Measurements from ENCODE around the gene CALN1. TPM values are rescaled to one million over a fixed set of nuclear protein-coding genes. Genes with fewer than 3 reads are reported as not detected.

CALN1 gene
- total RNA-seq, 1 donor, result not detected

- no peak overlapping the region for H3K4me3 ChIP-seq (ENCODE audit: low read depth, low read length)
- no peak for DNase-seq (ENCODE audit: low read depth)
- TF ChIP-seq, protein P1, sequence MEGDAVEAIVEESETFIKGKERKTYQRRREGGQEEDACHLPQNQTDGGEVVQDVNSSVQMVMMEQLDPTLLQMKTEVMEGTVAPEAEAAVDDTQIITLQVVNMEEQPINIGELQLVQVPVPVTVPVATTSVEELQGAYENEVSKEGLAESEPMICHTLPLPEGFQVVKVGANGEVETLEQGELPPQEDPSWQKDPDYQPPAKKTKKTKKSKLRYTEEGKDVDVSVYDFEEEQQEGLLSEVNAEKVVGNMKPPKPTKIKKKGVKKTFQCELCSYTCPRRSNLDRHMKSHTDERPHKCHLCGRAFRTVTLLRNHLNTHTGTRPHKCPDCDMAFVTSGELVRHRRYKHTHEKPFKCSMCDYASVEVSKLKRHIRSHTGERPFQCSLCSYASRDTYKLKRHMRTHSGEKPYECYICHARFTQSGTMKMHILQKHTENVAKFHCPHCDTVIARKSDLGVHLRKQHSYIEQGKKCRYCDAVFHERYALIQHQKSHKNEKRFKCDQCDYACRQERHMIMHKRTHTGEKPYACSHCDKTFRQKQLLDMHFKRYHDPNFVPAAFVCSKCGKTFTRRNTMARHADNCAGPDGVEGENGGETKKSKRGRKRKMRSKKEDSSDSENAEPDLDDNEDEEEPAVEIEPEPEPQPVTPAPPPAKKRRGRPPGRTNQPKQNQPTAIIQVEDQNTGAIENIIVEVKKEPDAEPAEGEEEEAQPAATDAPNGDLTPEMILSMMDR (IDR thresholded peaks at IDR 0.05; ENCODE audit: insufficient read depth, low read length), result no peak
These were observed 319.4 kb downstream of the CALN1 start for GRCh38 chr7:72092769-72093168.

GRCh38 chr7:72087926-72088325 is 324.2 kb downstream of the CALN1 start:
- DNase-seq (ENCODE audit: low read depth), result no peak
- TF ChIP-seq, protein P1 (IDR thresholded peaks at IDR 0.05; ENCODE audit: insufficient read depth, low read length), result no peak

DNA sequence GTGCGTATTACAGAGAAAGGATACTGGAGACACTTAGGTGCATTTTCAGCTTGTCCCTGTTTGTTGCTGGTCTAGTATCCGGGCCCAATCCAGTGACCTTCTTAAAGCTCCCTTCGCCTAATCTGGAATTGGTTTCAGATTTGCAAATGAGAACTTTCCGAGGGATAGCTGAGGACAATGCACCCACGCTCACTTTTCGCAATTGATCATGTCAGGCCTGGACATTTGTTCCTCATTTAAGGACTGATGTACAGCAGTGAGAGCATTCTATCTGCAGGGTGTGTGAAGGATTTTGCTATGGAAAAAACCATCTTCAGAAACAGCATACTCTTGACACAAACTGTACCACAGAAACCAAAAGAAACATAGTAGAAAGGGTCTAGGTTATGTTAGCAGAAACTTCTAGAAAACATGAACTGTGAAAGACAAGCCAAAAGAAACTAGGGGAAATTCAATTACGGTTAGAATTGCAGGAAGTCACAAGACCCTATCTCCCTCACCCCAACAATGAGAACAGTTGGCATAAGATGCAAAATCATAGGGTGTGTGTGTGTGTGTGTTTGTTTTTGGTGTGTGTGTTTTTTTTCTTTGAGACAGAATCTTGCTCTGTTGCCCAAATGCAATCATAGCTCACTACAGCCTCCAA is 331.1 kb downstream of the CALN1 start:
- no peak overlapping the region for H3K4me3 ChIP-seq (ENCODE audit: low read depth, low read length)
- TF ChIP-seq, protein P1 (IDR thresholded peaks at IDR 0.05; ENCODE audit: insufficient read depth, low read length), result no peak
- DNase-seq (ENCODE audit: low read depth), result no peak

More at GRCh38 chr7:72087926-72088325, 324.2 kb downstream of the CALN1 start:
- no peak overlapping the region for H3K4me3 ChIP-seq (ENCODE audit: low read depth, low read length)

DNA sequence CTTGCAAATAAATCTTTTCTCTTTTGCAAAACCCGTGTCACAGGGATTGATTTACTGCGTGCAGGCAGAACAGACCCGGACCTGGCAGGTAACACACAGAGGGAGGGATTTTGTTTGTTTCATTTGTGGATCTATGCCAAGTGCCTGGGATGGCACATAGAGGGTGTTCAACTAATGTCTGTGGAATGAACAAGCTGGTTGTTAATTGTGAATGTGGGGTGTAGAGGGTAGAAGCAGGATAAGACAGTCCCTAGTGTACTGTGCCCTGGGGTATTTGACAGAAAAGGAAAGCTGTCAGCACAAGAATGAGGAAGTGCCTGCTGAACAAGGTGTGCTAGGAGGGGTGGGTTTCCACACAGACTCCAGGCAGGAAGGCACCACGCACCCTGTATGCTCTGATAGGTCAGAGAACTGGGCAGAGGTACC is 331.8 kb downstream of the CALN1 start:
- no peak for DNase-seq (ENCODE audit: low read depth)
- H3K4me3 ChIP-seq (ENCODE audit: low read depth, low read length), result no peak overlapping the region
- TF ChIP-seq, protein P1 (IDR thresholded peaks at IDR 0.05; ENCODE audit: insufficient read depth, low read length), result no peak

DNA sequence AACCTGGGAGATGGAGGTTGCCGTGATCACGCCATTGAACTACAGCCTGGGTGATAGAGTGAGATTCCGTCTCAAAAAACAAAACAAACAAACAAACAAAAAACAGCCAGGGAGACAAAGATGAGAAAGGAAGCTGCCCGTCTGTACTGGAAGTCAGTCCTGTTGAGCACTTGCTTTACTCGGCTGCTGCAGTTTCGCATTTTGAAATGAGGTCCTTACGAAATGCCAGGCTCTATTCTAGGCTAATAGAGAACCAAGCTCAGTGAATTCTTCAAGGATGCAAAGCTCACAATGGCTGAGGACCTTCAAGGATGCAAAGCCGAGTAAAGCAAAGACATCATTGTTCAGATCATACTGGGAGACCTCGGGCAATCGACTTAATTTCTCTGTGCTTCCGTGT is 333.3 kb downstream of the CALN1 start:
- TF ChIP-seq, protein P1 (IDR thresholded peaks at IDR 0.05; ENCODE audit: insufficient read depth, low read length), result no peak
- DNase-seq (ENCODE audit: low read depth), result no peak
- H3K4me3 ChIP-seq (ENCODE audit: low read depth, low read length), result no peak overlapping the region

GRCh38 chr7:72078301-72078700 is 333.8 kb downstream of the CALN1 start:
- no peak for DNase-seq (ENCODE audit: low read depth)
- TF ChIP-seq, protein P1 (IDR thresholded peaks at IDR 0.05; ENCODE audit: insufficient read depth, low read length), result no peak
- H3K4me3 ChIP-seq (ENCODE audit: low read depth, low read length), result no peak overlapping the region

DNA sequence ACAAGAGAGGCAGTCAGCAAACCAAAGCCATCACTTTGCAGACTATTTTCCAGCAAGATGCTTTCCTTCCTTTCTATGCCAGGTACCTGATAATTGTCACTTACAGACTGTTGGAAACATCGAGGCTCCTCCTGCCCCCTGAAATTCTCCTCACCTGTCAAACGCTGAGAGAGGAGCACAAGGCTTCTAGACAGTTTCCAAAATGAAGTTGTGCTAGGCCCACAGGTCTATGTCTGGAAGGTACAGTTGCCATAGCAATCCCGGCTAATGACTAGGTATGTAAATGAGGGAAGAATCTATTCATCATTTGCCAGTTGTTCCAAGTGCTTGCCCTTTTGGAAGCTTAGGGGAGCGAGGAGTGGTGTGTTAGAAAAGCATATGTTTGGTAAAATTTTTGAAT is 334.4 kb downstream of the CALN1 start:
- TF ChIP-seq, protein P1 (IDR thresholded peaks at IDR 0.05; ENCODE audit: insufficient read depth, low read length), result no peak
- DNase-seq (ENCODE audit: low read depth), result no peak
- no peak overlapping the region for H3K4me3 ChIP-seq (ENCODE audit: low read depth, low read length)

Measured in fibroblast of the aortic adventitia (primary cell).